HG03039 (cell line): ENCODE results near the gene TBPL2.

Experiments
- ATAC-seq: cut with Tn5 transposase; IDR thresholded peaks from one replicate; pipeline ENCODE4 v1.9.1; 2021; ENCODE audit warnings: mild to moderate bottlenecking, moderate library complexity; ENCODE audit not compliant: unreplicated experiment

The TBPL2 gene

GRCh38 chr14:55370883-55371455, 69.4 kb downstream of the TBPL2 start:
- no peak for ATAC-seq

DNA sequence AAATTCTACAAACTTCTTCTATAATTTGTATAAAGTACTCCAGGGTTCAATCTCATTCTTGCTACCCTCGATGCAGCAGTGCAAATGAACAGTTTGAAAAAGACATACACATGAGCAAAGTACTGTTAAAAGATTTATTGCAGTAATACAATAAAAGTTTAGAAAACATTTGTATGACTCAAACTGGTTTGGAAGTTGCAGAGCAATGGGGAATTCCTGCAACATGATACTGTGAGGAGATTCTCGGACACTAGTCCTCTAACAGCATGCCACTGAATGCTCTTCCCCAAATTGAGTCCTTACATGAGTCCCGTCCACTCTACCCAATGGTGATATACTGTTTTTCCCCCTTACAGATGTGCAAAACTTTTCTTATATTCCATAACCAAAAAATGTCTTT, 74.1 kb downstream of the TBPL2 start:
- no peak for ATAC-seq
